B cell (primary cell): ENCODE data around the gene BNC2. TPM values are rescaled to one million over a fixed set of nuclear protein-coding genes. Genes with fewer than 3 reads are reported as not detected.

ENCODE experiments used
- ATAC-seq: fragments of 200-7000 bp; cut with Tn5 transposase; one replicate; pipeline ENCODE4 v1.10.0; 2021; ENCODE audit warnings: low read depth, mild to moderate bottlenecking, moderate number of reproducible peaks, moderate library complexity
- CTCF ChIA-PET: fragments of 350-600 bp; sonication (Branson Sonifier 250); formaldehyde crosslinking; loops from one replicate; lab custom pipeline; 2021; ENCODE audit warnings: antibody characterized with exemption, inconsistent platforms; lab: Charles Lee
- POLR2A ChIA-PET: fragments of 350-600 bp; sonication (Branson Sonifier 250); formaldehyde crosslinking; loops from one replicate; lab custom pipeline; 2021; ENCODE audit warnings: antibody characterized with exemption; lab: Charles Lee
- DNase-seq: peaks from one replicate; pipeline ENCODE4 v3.0.0; 2013
- H2AFZ ChIP-seq: 2 replicates; pipeline ENCODE4 v1.6.1; 2012; ENCODE audit warnings: mild to moderate bottlenecking, low read depth, low read length; ENCODE audit not compliant: insufficient read depth, poor library complexity, severe bottlenecking
- H3K27ac ChIP-seq, 2 donors: 1 replicate in 1 of 2; 2 replicates in 1 of 2; pipeline ENCODE4 v1.5.1; 2012 to 2013; ENCODE audit warnings: low read length in 2 of 2, mild to moderate bottlenecking in 2 of 2, moderate library complexity in 1 of 2
- H3K27me3 ChIP-seq, 4 experiments: fragments of 200-600 bp in 1 of 4; sonication (generic) in 1 of 4; replicated peaks in 1 of 4; 1 replicate in 2 of 4; 2 replicates in 2 of 4; pipeline versions ENCODE4 v1.6.1 to v1.7.0; 2013 to 2016; ENCODE audit warnings: low read length in 3 of 4, mild to moderate bottlenecking in 2 of 4, mixed read lengths in 1 of 4, moderate library complexity in 1 of 4; ENCODE audit not compliant: insufficient read depth in 4 of 4, control insufficient read depth in 3 of 4; ENCODE audit errors: control extremely low read depth in 1 of 4
- H3K36me3 ChIP-seq, 2 experiments: replicated peaks in 1 of 2; 1 replicate in 1 of 2; 2 replicates in 1 of 2; pipeline versions ENCODE4 v1.6.1 to v1.7.1; 2013; ENCODE audit warnings: low read length in 1 of 2; ENCODE audit not compliant: insufficient read depth in 2 of 2, control insufficient read depth in 1 of 2; ENCODE audit errors: control extremely low read depth in 1 of 2, extremely low read depth in 1 of 2
- H3K4me1 ChIP-seq, 2 donors: fragments of 200-600 bp in 1 of 2; sonication (generic) in 1 of 2; 1 replicate in 1 of 2; 2 replicates in 1 of 2; pipeline versions ENCODE4 v1.5.1 to v1.6.1; 2013 to 2017; ENCODE audit warnings: low read length in 2 of 2; ENCODE audit not compliant: control insufficient read depth in 2 of 2, insufficient read depth in 2 of 2
- H3K4me2 ChIP-seq: replicated peaks from 2 replicates; pipeline ENCODE3; 2012; ENCODE audit warnings: mild to moderate bottlenecking, low read depth, low read length; ENCODE audit not compliant: poor library complexity, severe bottlenecking
- H3K4me3 ChIP-seq, 5 experiments: fragments of 200-600 bp in 1 of 5; sonication (generic) in 1 of 5; 1 replicate in 3 of 5; 2 replicates in 2 of 5; pipeline versions ENCODE4 v1.5.1 to v1.7.0; 2011 to 2016; ENCODE audit warnings: low read length in 4 of 5, mild to moderate bottlenecking in 4 of 5, low read depth in 2 of 5, control low read depth in 1 of 5, moderate library complexity in 1 of 5; ENCODE audit not compliant: insufficient read depth in 1 of 5; ENCODE audit errors: control extremely low read depth in 1 of 5, extremely low read depth in 1 of 5
- H3K79me2 ChIP-seq: fragments of 200-600 bp; sonication (generic); one replicate; pipeline ENCODE4 v1.6.0; 2016; ENCODE audit warnings: low read length; ENCODE audit not compliant: control insufficient read depth, insufficient read depth
- H3K9ac ChIP-seq: fragments of 200-600 bp; sonication (generic); 2 replicates; pipeline ENCODE4 v1.6.1; 2017; ENCODE audit warnings: mild to moderate bottlenecking, low read length, moderate library complexity
- H3K9me3 ChIP-seq, 3 donors: one replicate each; pipeline versions ENCODE4 v1.6.1 to v1.7.1; 2013; ENCODE audit warnings: low read length in 2 of 3; ENCODE audit not compliant: control insufficient read depth in 2 of 3, insufficient read depth in 1 of 3; ENCODE audit errors: control extremely low read depth in 1 of 3
- H4K20me1 ChIP-seq: 2 replicates; pipeline ENCODE4 v1.6.0; 2012; ENCODE audit warnings: mild to moderate bottlenecking, low read length; ENCODE audit not compliant: insufficient read depth, control insufficient read depth, poor library complexity, severe bottlenecking
- H3K27ac Mint-ChIP-seq: one replicate; pipeline ENCODE4 v1.8.0; 2021; ENCODE audit warnings: mixed read lengths
- H3K27me3 Mint-ChIP-seq: one replicate; pipeline ENCODE4 v1.8.0; 2021; ENCODE audit warnings: mixed read lengths
- H3K4me1 Mint-ChIP-seq: one replicate; pipeline ENCODE4 v1.8.0; 2021; ENCODE audit warnings: mixed read lengths
- H3K4me3 Mint-ChIP-seq: one replicate; pipeline ENCODE4 v1.8.0; 2021; ENCODE audit warnings: mixed read lengths
- H3K9me3 Mint-ChIP-seq: one replicate; pipeline ENCODE4 v1.8.0; 2022; ENCODE audit warnings: mixed read lengths; ENCODE audit not compliant: insufficient read depth
- CTCF ChIP-seq: fragments of 200-600 bp; IDR thresholded peaks from one replicate; pipeline ENCODE4 v1.8.0; 2022; ENCODE audit warnings: antibody characterized with exemption, mild to moderate bottlenecking
- EZH2 ChIP-seq: IDR thresholded peaks from 2 replicates; pipeline ENCODE4 v1.6.1; 2012; ENCODE audit warnings: borderline replicate concordance, low read depth, mild to moderate bottlenecking, moderate library complexity, low read length; ENCODE audit not compliant: insufficient read depth, poor library complexity, severe bottlenecking
- WGBS: methylation state at CpG from one replicate; pipeline ENCODE4 v1.1.5; 2013; ENCODE audit warnings: missing lambda C conversion rate; ENCODE audit not compliant: insufficient coverage; 5-methylcytosine and 5-hydroxymethylcytosine counted together
- intact Hi-C: fragments of 100-400 bp; cut with micrococcal nuclease; formaldehyde crosslinking; loops from one replicate; pipeline ENCODE4 v1.10.0; 2022
- polyA plus RNA-seq: library from polyadenylated mRNA; depleted of rRNA; stranded (reverse); fragments of >200 nt; gene quantifications from 2 replicates; pipeline ENCODE4 v1.2.3, GENCODE V29; 2012
- total RNA-seq, 2 donors: library from RNA; stranded (reverse); fragments of 120-200 nt in 1 of 2; gene quantifications; 1 replicate in 1 of 2; 2 replicates in 1 of 2; pipeline versions ENCODE4 v1.2.3 to v1.2.4, GENCODE V29; 2013 to 2022

Gene BNC2
- total and polyA plus RNA-seq, 2 donors (not counting 1 experiment from before 2014, with no cell fraction given): 0.01 TPM; not detected in 1

GRCh38 chr9:16904655-16905054, 34.2 kb upstream of the BNC2 start:
- Histone ChIP-seq H3K4me2 (no peak overlapping the region), H3K36me3 (no peaks in the 10 kb centered on the region), H4K20me1 (no peaks in the 10 kb centered on the region), H3K9me3 (no peaks in the 10 kb centered on the region), H3K4me1 (no peaks in the 10 kb centered on the region), H2AFZ (no peak overlapping the region), H3K9ac (no peak overlapping the region), H3K4me3 (no peak overlapping the region), H3K27ac (no peak overlapping the region), H3K79me2 (no peaks in the 10 kb centered on the region), H3K27me3 (no peaks in the 10 kb centered on the region)
- Mint-ChIP-seq H3K4me1 (no peaks in the 10 kb centered on the region), H3K27me3 (no peaks in the 10 kb centered on the region), H3K9me3 (peaks cover 3% of the 10 kb centered on the region), H3K4me3 (no peak overlapping the region), H3K27ac (no peak overlapping the region)
- no peak for TF ChIP-seq EZH2
- TF ChIP-seq CTCF: no peak
- intact Hi-C loops: no loop called here
- POLR2A ChIA-PET: no interaction called here
- no peak for DNase-seq
- CTCF ChIA-PET: no interaction called here
- 87% methylated on average over 3 of the region's 4 CpGs for WGBS
- ATAC-seq: no peak

GRCh38 chr9:16901590-16901989, 31.1 kb upstream of the BNC2 start:
- no peaks in the 10 kb centered on the region for H3K27me3 ChIP-seq
- no peak for DNase-seq
- no peak overlapping the region for H3K9ac ChIP-seq
- H3K9me3 ChIP-seq: no peaks in the 10 kb centered on the region
- no peak overlapping the region for H2AFZ ChIP-seq
- Mint-ChIP-seq H3K4me3 (no peak overlapping the region), H3K9me3 (peaks cover 3% of the 10 kb centered on the region), H3K4me1 (no peaks in the 10 kb centered on the region), H3K27ac (no peak overlapping the region), H3K27me3 (no peaks in the 10 kb centered on the region)
- no CpG with 5 or more reads among the region's 2 CpGs for WGBS
- no peak overlapping the region for H3K4me3 ChIP-seq
- POLR2A ChIA-PET: no interaction called here
- H3K79me2 ChIP-seq: no peaks in the 10 kb centered on the region
- no peaks in the 10 kb centered on the region for H3K4me1 ChIP-seq
- TF ChIP-seq EZH2 (no peak), CTCF (no peak)
- no peak overlapping the region for H3K27ac ChIP-seq
- no peak for ATAC-seq
- H4K20me1 ChIP-seq: no peaks in the 10 kb centered on the region
- H3K4me2 ChIP-seq: no peak overlapping the region
- CTCF ChIA-PET: no interaction called here
- intact Hi-C loops: no loop called here
- no peaks in the 10 kb centered on the region for H3K36me3 ChIP-seq
